HG02571 (cell line): ENCODE results near the gene EYA2.

Experiments
- ATAC-seq: cut with Tn5 transposase; IDR thresholded peaks from one replicate; pipeline ENCODE4 v1.9.1; 2021; ENCODE audit warnings: mild to moderate bottlenecking, moderate library complexity; ENCODE audit not compliant: unreplicated experiment

EYA2 gene

GRCh38 chr20:46977204-46977603 lies 82.6 kb downstream of the EYA2 start:
- ATAC-seq: no peak

- ATAC-seq: no peak
These were observed 83.4 kb downstream of the EYA2 start for GRCh38 chr20:46977909-46978588.

- no peak for ATAC-seq
These were observed 84.4 kb downstream of the EYA2 start for GRCh38 chr20:46978951-46979491.

GRCh38 chr20:46979603-46980241 lies 85.1 kb downstream of the EYA2 start:
- ATAC-seq: no peak

GRCh38 chr20:46981184-46981583 lies 86.5 kb downstream of the EYA2 start:
- ATAC-seq: no peak

GRCh38 chr20:46983466-46983865 lies 88.8 kb downstream of the EYA2 start:
- no peak for ATAC-seq

- ATAC-seq: no peak
These were observed 89.8 kb downstream of the EYA2 start for GRCh38 chr20:46984405-46984804.

GRCh38 chr20:46985250-46985649 lies 90.6 kb downstream of the EYA2 start:
- ATAC-seq: no peak

GRCh38 chr20:46985671-46986070 lies 91.0 kb downstream of the EYA2 start:
- no peak for ATAC-seq

- no peak for ATAC-seq
These were observed 92.4 kb downstream of the EYA2 start for GRCh38 chr20:46987001-46987400.

- ATAC-seq: no peak
These were observed 95.5 kb downstream of the EYA2 start for GRCh38 chr20:46990017-46990595.

GRCh38 chr20:46990596-46991104 lies 96.0 kb downstream of the EYA2 start:
- no peak for ATAC-seq

- ATAC-seq: no peak
These were observed 96.5 kb downstream of the EYA2 start for GRCh38 chr20:46991168-46991567.

- no peak for ATAC-seq
These were observed 97.4 kb downstream of the EYA2 start for GRCh38 chr20:46991880-46992639.

GRCh38 chr20:46992640-46993035 lies 98.0 kb downstream of the EYA2 start:
- ATAC-seq: no peak

GRCh38 chr20:46993465-46994095 lies 98.9 kb downstream of the EYA2 start:
- ATAC-seq: no peak

- ATAC-seq: peak; percentile 85
These were observed 99.7 kb downstream of the EYA2 start for GRCh38 chr20:46994341-46994740.

GRCh38 chr20:46995561-46996142 lies 101.0 kb downstream of the EYA2 start:
- ATAC-seq: no peak

- no peak for ATAC-seq
These were observed 102.5 kb downstream of the EYA2 start for GRCh38 chr20:46997187-46997586.

GRCh38 chr20:46998477-46999240 lies 104.0 kb downstream of the EYA2 start:
- no peak for ATAC-seq
